ENCODE results near the gene EFNA1. TPM values are rescaled to one million over a fixed set of nuclear protein-coding genes. Genes with fewer than 3 reads are reported as not detected.

The EFNA1 gene
- total and polyA plus RNA-seq, 2 of the 13 experiments (the other 11 are each of a cell fraction or from before 2014, with no cell fraction given), result 81.8 to 874 TPM

- TF ChIP-seq THAP7 (CRISPR knock-in tag; IDR thresholded peaks at IDR 0.05) (no peak; the same call in 1 of the 2 replicates), CSRNP1 (CRISPR knock-in tag; IDR thresholded peaks at IDR 0.05) (peak; percentile 67; the same call in 1 of the 2 replicates), MXD1 (CRISPR knock-in tag; IDR thresholded peaks at IDR 0.05) (no peak), PAXIP1 (CRISPR knock-in tag; conservative IDR thresholded peaks at IDR 0.05) (0 out of 2 replicates have a peak, but pooled peaks have one; percentile 25), SNAI1 (CRISPR knock-in tag; IDR thresholded peaks at IDR 0.05; ENCODE audit: borderline replicate concordance) (no peak; the same call in 1 of the 2 replicates), PRMT3 (CRISPR knock-in tag; IDR thresholded peaks at IDR 0.05; ENCODE audit: borderline replicate concordance, low read depth) (no peak), ZNF83 (CRISPR knock-in tag; IDR thresholded peaks at IDR 0.05; ENCODE audit: borderline replicate concordance) (no peak), ZFP91 (CRISPR knock-in tag; IDR thresholded peaks at IDR 0.05; ENCODE audit: borderline replicate concordance) (no peak), RFX1 (IDR thresholded peaks at IDR 0.05) (no peak), CEBPB (IDR thresholded peaks at IDR 0.05; ENCODE audit: borderline replicate concordance, low read depth, low read length) (no peak), ZNF256 (CRISPR knock-in tag; conservative IDR thresholded peaks at IDR 0.05) (peak; percentile 77; the same call in 1 of the 2 replicates), FOXJ3 (CRISPR knock-in tag; IDR thresholded peaks at IDR 0.05; ENCODE audit: borderline replicate concordance) (peak; percentile 62; the same call in 1 of the 2 replicates), SMC3 (IDR thresholded peaks at IDR 0.05; ENCODE audit: low read length) (no peak)
Measured at GRCh38 chr1:155134880-155135414, 7.3 kb downstream of the EFNA1 start (continued).

Data from HepG2 (cell line).